ENCODE results near the gene PRPF6. TPM values are rescaled to one million over a fixed set of nuclear protein-coding genes. Genes with fewer than 3 reads are reported as not detected.
A peak's percentile ranks its signal among the peaks of the same experiment; 100 is the strongest.

PRPF6 gene
- total RNA-seq, 2 experiments from 2014 or later, result 45.1 to 73.7 TPM

- ChIA-PET CTCF (ENCODE audit: unreplicated experiment) (no interaction called here), POLR2A (no interaction called here)
- Histone ChIP-seq H3K79me2 (ENCODE audit: insufficient read depth, low read depth, low read length) (no peaks in the 10 kb centered on the region), H3K36me3 (ENCODE audit: insufficient read depth, low read length) (no peaks in the 10 kb centered on the region), H3K9me3 (ENCODE audit: low read length) (no peaks in the 10 kb centered on the region), H3K27ac (ENCODE audit: low read depth, low read length, poor library complexity, severe bottlenecking) (peak overlapping the region; percentile 1), H3K4me2 (ENCODE audit: low read length) (peak overlapping the region; percentile 79), H2AFZ (ENCODE audit: low read length) (no peak overlapping the region), H3K4me3 (ENCODE audit: low read depth, low read length, poor library complexity, severe bottlenecking) (peak overlapping the region; percentile 72), H4K20me1 (ENCODE audit: insufficient read depth, low read length) (no peaks in the 10 kb centered on the region), H3K4me1 (ENCODE audit: insufficient read depth, low read length, poor library complexity, severe bottlenecking) (peaks cover 22% of the 10 kb centered on the region), H3K9me2 (ENCODE audit: insufficient read depth, low read length) (no peaks in the 10 kb centered on the region)
- no TSS peak for BruUV-seq (replicated peaks)
- intact Hi-C loops (cut with micrococcal nuclease; ENCODE audit: unreplicated experiment), result no loop called here
- TF ChIP-seq EZH2phosphoT487 (IDR thresholded peaks at IDR 0.05; ENCODE audit: borderline replicate concordance, low read depth, low read length), result no peak
- TF ChIP-seq CTCF (conservative IDR thresholded peaks at IDR 0.05; ENCODE audit: low read length), result no peak
- DNase-seq (ENCODE audit: low spot score), result no peak
Measured at GRCh38 chr20:63968928-63969760, 11.8 kb upstream of the PRPF6 start.

GRCh38 chr20:63969838-63970713, 10.9 kb upstream of the PRPF6 start, which contains the start of gene ZNF512B:
Gene ZNF512B (minus strand): TSS chr20:63969930. CDS start chr20:63967950, 1,980 bp downstream.
- peak; percentile 64 for DNase-seq (ENCODE audit: low spot score)
- Histone ChIP-seq H3K4me2 (ENCODE audit: low read length) (peak within 1 kb of the TSS; percentile 79), H3K36me3 (ENCODE audit: insufficient read depth, low read length) (0 out of 2 replicates have a peak, but pooled peaks cover under 1% of the 10 kb centered on the region), H2AFZ (ENCODE audit: low read length) (peak within 1 kb of the TSS; percentile 58; the same call in 1 of the 2 replicates), H3K4me1 (ENCODE audit: insufficient read depth, low read length, poor library complexity, severe bottlenecking) (peaks cover 22% of the 10 kb centered on the region), H3K9me2 (ENCODE audit: insufficient read depth, low read length) (no peaks in the 10 kb centered on the region), H3K4me3 (ENCODE audit: low read depth, low read length, poor library complexity, severe bottlenecking) (peak within 1 kb of the TSS; percentile 72), H3K9me3 (ENCODE audit: low read length) (no peaks in the 10 kb centered on the region), H3K27ac (ENCODE audit: low read depth, low read length, poor library complexity, severe bottlenecking) (peak within 1 kb of the TSS; percentile 1), H4K20me1 (ENCODE audit: insufficient read depth, low read length) (no peaks in the 10 kb centered on the region), H3K79me2 (ENCODE audit: insufficient read depth, low read depth, low read length) (no peaks in the 10 kb centered on the region)
- BruUV-seq (replicated peaks), result no TSS peak
- no peak for TF ChIP-seq CTCF (conservative IDR thresholded peaks at IDR 0.05; ENCODE audit: low read length)
- no peak for TF ChIP-seq EZH2phosphoT487 (IDR thresholded peaks at IDR 0.05; ENCODE audit: borderline replicate concordance, low read depth, low read length)
- ChIA-PET CTCF (ENCODE audit: unreplicated experiment) (no interaction called here), POLR2A (no interaction called here)
- intact Hi-C loops (cut with micrococcal nuclease; ENCODE audit: unreplicated experiment), result loop anchor here (5.0 to 10.0 kb wide), 2 partner anchors 103 to 345 kb away; partner anchors contain the start of genes GMEB2 and TPD52L2
